Uterine smooth muscle cell (primary cell): ENCODE results near the gene CHST6. TPM values are rescaled to one million over a fixed set of nuclear protein-coding genes. Genes with fewer than 3 reads are reported as not detected.

Experiments used
- total RNA-seq: library from RNA; depleted of rRNA; stranded (reverse); fragments of >200 nt; gene quantifications from 2 replicates; pipeline ENCODE4 v1.2.3, GENCODE V29; 2014

CHST6 gene
- 0.22 and 1.00 TPM in 2 replicates for total RNA-seq

GRCh38 chr16:75495076-75495674, at the start of gene CHST6:
CHST6 (minus strand) TSS chr16:75495441; CDS start chr16:75479828, 15,613 bp downstream.

GRCh38 chr16:75535901-75536300, 40.7 kb upstream of the CHST6 start, which contains the start of gene CHST5:
CHST5 (minus strand) TSS chr16:75536108; CDS start chr16:75530384, 5,724 bp downstream.

DNA sequence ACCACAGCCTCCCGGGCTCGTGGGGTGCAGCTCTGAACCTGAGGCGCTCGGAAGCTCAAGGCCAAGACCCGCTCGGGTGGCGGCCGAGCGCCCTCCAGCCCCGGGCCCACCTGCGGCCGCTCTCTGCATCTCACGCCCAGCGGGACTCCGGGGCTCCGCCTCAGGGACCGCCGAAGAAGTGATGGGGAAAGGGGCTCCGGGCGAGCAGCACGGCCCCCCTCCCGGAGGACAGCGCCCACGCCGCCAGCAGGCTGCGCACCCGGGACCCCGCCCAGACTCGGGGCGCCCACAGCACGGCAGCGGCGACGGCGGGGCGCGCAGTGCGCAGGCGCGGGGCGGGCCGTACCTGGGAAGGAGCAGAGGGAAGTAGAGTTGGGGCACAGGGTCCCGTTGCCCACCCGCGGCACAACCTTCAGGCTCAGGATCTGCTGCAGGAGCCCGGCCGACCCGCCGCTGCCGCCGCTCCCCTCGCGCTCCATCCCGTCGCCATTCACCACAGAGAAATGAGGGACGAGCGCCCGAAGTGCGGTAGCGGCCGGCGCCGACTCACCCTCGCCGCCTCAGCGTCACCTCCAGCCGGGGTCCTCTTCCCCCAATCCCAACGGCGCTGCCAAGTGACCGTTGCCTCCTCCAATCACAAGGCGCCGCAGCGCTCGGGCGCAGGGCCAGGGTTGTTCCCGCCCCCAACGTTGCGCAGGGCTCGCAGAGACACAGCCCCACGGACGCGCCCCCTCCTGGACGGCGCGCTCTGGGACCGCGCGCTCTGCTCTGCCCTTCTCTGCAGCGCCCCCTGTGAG, 30.9 kb downstream of the CHST6 start, which contains the start of gene TMEM170A:
Gene TMEM170A (minus strand): TSS at position 568 of the 797 bp plus-strand sequence. CDS start 89 bp downstream, at position 479.

GRCh38 chr16:75432828-75433731, 62.2 kb downstream of the CHST6 start, which contains the start of gene CFDP1:
CFDP1 (minus strand) TSS chr16:75433503; CDS start chr16:75433352, 151 bp downstream.

Other genes starting within 250 kb of the CHST6 start
- gene BCAR1, start 243.8 kb downstream of the CHST6 start, total RNA-seq = 52.8 and 55.7 TPM in 2 replicates
- 59.5 and 80.5 TPM in 2 replicates for gene CFDP1, start 61.9 kb downstream of the CHST6 start, total RNA-seq
- 17.9 and 30.9 TPM in 2 replicates for gene TMEM170A, start 30.8 kb downstream of the CHST6 start, total RNA-seq
- under 0.01 and 0.11 TPM in 2 replicates for gene CHST5, start 40.7 kb upstream of the CHST6 start, total RNA-seq
- gene TMEM231, start 60.8 kb upstream of the CHST6 start, total RNA-seq = 15.1 and 18.4 TPM in 2 replicates
- 38.5 and 44.0 TPM in 2 replicates for gene GABARAPL2, start 70.9 kb upstream of the CHST6 start, total RNA-seq
- gene ADAT1, start 127.8 kb upstream of the CHST6 start, total RNA-seq = 59.1 and 101 TPM in 2 replicates
- 135 and 202 TPM in 2 replicates for gene KARS1, start 152.2 kb upstream of the CHST6 start, total RNA-seq
- gene TERF2IP, start 152.3 kb upstream of the CHST6 start, total RNA-seq = 55.9 and 65.4 TPM in 2 replicates
- not detected in 2 replicates for gene CPHXL2, start 181.6 kb upstream of the CHST6 start, total RNA-seq
- not detected in 2 replicates for gene DUXB, start 206.0 kb upstream of the CHST6 start, total RNA-seq
- not detected in 2 replicates for gene CPHXL, start 231.0 kb upstream of the CHST6 start, total RNA-seq